HPDE6-E6E7 (cell line): ENCODE measurements around the gene INAFM1.

Source experiments
- DNase-seq: peaks from one replicate; pipeline ENCODE4 v3.0.0; 2011; ENCODE audit warnings: missing footprints; ENCODE audit errors: extremely low spot score

Gene INAFM1

DNA sequence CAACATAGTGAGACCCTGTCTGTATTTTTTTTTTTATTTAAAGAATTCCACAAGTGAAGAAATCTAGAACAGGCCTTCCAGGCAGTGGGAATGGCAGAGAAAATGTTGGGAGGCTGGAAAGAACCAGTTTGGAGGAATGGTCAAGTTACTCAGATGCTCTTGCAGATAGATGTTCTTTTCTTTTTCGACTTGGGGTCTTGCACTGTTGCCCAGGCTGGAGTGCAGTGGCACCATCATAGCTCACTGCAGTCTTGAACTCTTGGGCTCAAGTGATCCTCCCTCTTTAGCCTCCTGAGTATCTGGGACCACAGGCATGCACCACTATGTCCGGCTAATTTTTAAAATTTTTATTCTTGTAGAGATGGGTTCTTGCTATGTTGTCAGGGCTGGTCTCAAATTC is 35.6 kb downstream of the INAFM1 start:
- no peak for DNase-seq

DNA sequence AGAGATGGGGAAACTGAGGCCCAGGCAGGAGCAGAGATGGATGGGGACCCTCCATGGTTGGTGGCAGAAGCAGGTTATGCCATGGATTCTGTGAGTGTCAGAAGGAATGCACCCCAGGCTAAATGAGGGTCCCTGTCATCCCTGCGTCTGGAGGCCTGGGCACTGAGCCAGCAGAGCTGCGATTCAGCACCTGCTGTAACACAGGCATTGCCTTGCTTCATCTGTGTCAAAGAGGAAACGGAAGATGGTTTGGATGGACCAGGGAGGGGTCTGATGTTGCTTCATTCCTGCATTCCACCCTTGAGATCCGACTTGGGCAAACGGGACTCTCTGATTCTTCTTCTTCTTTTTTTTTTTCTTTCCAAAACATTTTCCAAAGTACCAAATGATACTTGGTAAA is 36.1 kb downstream of the INAFM1 start:
- peak; percentile 29 for DNase-seq

DNA sequence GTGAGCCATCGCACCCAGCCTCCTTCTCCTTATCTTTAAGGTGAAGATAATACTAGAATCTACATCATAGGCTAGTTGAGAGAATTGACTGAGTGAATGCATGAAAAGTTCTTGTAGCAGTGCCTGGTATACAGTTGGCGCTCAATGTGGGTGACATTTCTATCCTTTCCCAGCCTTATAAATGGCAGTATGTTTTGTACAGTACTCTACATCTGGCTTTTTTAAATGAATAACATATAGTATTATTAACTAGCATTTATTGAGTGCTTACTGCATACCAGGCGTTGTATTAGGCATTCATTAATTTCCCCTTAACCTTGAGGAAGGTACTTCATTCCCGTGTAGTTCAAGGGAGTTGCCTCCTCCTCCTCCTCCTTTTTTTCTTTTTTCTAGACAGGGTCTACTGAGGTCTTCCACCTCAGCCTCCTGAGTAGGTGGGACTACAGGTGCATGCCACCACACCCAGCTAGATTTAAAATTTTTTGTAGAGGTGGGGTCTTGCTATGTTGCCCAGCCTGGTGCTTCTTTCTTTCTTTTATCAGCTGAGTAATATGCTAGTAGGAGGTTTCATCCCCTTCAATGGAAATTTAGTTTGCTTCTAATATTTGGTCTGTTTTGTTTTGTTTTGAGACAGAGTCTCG is 37.8 kb downstream of the INAFM1 start:
- DNase-seq, result no peak

DNA sequence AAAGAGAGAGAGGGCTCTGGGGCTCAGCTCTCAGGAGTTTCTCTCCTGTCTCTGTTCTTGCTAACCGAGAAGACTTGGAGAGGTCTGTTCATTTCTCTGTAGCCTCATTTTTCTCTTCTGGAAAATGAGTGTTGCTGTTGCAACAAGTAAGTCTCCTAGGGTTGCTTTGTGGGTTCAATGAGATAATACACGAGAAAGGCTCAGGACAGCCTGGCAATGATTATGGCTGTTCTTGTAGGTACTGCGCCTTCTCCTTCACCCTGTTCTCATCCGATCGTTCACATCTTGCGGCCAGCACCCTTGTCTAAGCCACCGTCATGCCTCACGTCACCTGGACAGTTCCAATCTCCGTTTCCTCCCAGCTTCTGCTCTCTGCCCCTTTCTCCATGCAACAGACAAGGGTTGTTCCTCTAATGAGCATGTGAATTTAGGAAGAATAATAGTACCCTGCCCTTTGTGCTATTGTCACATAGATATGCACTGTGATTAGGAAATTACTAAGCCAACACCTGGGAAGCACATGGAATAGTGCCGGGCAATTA is 39.1 kb downstream of the INAFM1 start:
- DNase-seq, result no peak

DNA sequence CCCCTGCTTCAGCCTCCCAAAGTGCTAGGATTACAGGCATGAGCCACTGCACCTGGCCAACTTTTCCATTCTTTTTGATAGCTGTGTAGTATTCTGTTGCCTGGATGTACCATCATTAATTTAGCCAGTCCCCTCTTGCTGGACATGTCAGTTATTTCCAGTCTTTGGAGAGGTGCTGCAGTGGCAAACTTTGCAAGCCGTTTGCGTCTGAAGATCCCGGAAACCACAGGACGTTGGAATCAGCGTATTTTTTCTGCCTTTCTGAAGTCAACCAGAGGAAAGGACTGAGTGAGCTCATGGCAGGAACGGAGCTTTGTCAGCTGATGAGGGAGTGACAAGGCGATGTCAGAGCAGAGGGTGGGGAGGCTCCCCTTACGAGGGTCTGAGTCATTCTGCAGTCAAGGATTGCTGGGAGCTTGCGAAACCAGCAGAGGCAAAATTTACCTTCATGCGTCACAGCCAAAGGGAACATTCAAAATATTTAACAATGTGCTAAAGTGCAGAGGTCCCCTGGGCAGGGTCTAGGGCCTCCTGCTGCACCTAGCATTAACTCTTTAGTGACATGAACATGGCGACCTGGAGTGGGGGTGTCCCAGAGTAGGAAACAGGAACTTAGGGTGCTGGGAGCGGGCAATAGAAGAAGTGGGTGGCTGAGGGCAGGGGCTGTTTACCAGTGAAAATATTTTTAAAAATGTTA is 40.6 kb downstream of the INAFM1 start:
- peak; percentile 98 for DNase-seq

DNA sequence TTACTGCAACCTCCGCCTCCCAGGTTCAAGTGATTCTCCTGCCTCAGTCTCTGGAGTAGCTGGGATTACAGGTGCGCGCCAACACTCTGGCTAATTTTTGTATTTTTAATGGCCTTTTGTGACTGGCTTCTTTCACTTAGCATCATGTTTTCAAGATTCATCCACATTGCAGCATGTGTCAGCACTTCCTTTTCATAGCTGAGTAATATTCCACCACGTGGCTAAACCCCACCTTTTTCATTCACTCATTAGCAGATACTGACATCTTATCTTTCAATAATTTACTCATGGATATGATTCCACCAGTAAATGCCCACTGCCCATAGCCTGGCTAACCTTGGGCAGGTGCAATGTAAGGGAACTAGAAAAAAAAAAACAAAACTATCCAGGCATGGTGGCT is 41.8 kb downstream of the INAFM1 start:
- DNase-seq, result no peak

DNA sequence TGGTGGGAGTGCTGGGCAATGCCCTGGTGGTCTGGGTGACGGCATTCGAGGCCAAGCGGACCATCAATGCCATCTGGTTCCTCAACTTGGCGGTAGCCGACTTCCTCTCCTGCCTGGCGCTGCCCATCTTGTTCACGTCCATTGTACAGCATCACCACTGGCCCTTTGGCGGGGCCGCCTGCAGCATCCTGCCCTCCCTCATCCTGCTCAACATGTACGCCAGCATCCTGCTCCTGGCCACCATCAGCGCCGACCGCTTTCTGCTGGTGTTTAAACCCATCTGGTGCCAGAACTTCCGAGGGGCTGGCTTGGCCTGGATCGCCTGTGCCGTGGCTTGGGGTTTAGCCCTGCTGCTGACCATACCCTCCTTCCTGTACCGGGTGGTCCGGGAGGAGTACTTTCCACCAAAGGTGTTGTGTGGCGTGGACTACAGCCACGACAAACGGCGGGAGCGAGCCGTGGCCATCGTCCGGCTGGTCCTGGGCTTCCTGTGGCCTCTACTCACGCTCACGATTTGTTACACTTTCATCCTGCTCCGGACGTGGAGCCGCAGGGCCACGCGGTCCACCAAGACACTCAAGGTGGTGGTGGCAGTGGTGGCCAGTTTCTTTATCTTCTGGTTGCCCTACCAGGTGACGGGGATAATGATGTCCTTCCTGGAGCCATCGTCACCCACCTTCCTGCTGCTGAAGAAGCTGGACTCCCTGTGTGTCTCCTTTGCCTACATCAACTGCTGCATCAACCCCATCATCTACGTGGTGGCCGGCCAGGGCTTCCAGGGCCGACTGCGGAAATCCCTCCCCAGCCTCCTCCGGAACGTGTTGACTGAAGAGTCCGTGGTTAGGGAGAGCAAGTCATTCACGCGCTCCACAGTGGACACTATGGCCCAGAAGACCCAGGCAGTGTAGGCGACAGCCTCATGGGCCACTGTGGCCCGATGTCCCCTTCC is 45.5 kb downstream of the INAFM1 start:
- no peak for DNase-seq

DNA sequence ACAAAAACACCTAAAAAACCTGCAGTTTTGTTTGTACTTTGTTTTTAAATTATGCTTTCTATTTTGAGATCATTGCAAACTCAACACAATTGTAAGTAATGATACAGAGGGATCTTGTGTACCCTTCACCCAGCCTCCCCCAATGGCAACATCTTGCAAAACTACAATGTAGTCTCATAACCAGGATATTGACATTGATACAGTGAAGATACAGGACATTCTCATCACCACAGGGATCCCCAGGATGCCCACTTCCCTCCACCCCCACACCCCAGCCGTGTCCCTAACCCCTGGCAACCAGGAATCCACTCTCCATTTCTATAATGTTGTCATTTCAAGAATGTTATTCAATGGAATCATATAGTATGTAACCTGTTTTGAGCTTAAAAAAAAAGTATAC is 46.9 kb downstream of the INAFM1 start:
- DNase-seq, result no peak

DNA sequence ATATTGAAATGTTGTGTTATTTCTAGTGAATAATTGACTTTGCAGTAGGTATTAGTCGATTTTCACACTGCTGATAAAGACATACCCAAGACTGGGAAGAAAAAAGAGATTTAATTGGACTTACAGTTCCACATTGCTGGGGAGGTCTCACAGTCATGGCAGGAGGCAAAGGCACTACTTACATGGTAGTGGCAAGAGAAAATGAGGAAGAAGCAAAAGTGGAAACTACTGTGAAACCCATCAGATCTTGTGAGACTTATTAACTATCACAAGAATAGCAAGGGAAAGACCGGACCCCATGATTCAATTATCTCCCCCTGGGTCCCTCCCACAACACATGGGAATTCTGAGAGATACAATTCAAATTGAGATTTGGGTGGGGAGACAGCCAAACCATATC is 47.4 kb downstream of the INAFM1 start:
- DNase-seq, result no peak

DNA sequence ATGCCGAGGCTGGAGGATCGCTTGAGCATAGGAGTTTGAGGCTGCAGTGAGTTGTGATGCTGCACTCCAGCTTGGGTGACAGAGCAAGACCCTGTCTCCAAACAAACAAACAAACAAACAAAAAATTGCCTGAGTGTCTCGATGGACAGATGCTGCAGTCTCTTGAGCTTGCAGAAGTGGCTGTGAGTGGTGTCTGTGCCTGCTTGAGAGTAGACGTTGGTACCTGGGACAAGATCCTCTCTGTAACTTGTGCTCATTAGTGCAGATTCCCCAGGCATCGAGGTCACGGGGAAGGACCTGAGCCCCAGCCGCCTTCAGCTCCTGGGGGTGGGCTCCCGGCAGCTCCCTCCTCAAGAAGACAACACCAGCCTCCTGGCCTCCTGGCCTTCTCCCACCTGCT is 48.7 kb downstream of the INAFM1 start:
- DNase-seq, result no peak

DNA sequence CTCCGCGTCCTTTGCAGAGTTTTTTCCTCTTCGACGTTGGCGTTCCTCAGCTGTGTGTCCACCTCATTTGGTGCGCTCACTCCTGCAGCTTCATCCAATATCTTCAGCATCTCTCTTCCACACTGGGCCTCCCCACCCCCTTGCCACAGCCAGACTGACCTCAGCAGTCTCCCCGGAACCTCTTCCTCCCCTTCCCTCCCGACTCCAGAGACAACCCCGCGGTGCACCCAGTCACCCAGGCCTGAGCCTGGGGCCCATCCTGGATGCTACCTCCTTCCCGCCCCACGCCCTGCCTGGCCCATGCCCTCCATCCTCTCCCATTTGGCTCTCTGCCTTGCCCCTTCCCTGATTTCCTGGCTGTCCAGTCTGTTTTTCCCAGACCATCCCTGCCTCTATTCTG is 49.2 kb downstream of the INAFM1 start:
- DNase-seq, result no peak

DNA sequence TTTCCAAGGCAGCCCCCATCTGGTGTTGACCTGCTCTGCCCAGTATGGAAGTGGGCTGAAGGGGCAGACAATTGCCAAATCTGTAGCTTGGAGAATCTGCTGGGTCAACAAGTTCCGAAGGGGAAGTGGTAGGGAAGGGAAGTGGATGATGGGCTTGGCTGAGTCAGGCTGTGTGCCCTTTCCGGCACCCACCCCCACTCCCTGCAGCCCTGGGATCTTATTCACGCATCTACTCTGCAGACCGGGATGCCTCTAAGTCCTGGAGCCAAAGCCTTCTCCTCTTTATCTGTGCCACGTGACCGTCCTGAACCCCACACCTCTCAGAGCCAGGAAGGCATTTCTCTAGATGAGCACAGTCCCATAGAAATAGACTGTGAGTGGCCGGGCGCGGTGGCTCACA is 49.8 kb downstream of the INAFM1 start:
- no peak for DNase-seq
